HL-60 (cell line): ENCODE data around the gene MRPL37.

ENCODE experiments used
- DNase-seq, 2 experiments: peaks; one replicate each; pipeline ENCODE4 v3.0.0-alpha.2; 2010 to 2020; ENCODE audit warnings: low read depth in 1 of 2, low spot score in 1 of 2
- H3K27ac ChIP-seq: fragments of 250-450 bp; sonication (Bioruptor Pico); replicated peaks from 2 replicates; pipeline ENCODE4 v1.5.1; 2020; ENCODE audit warnings: mild to moderate bottlenecking, moderate library complexity
- H3K27me3 ChIP-seq: fragments of 250-450 bp; sonication (Bioruptor Pico); 2 replicates; pipeline ENCODE4 v1.5.1; 2021; ENCODE audit warnings: mild to moderate bottlenecking, moderate library complexity; ENCODE audit not compliant: insufficient read depth, poor library complexity, severe bottlenecking
- H3K4me3 ChIP-seq: replicated peaks from 2 replicates; pipeline ENCODE4 v1.5.1; 2011; ENCODE audit warnings: mild to moderate bottlenecking, control low read depth, low read length; ENCODE audit not compliant: insufficient read depth
- GABPA ChIP-seq: IDR thresholded peaks from 2 replicates; pipeline ENCODE4 v1.6.1; 2012; ENCODE audit warnings: low read depth
- POLR2AphosphoS5 ChIP-seq: IDR thresholded peaks from 2 replicates; pipeline ENCODE4 v1.6.1; 2012; ENCODE audit warnings: low read depth
- SPI1 ChIP-seq: IDR thresholded peaks from 2 replicates; pipeline ENCODE4 v1.6.1; 2012; ENCODE audit warnings: low read depth, mild to moderate bottlenecking, borderline replicate concordance
- TF ChIP-seq, protein P1 (sequence below): IDR thresholded peaks from 2 replicates; pipeline ENCODE4 v1.6.1; 2012; ENCODE audit warnings: low read depth; ENCODE audit not compliant: insufficient replicate concordance
- TF ChIP-seq, protein P2 (sequence below): IDR thresholded peaks from one replicate; pipeline ENCODE4 v1.5.1; 2011; ENCODE audit warnings: low read length, control low read depth, inconsistent platforms; ENCODE audit not compliant: insufficient read depth

The MRPL37 gene

DNA sequence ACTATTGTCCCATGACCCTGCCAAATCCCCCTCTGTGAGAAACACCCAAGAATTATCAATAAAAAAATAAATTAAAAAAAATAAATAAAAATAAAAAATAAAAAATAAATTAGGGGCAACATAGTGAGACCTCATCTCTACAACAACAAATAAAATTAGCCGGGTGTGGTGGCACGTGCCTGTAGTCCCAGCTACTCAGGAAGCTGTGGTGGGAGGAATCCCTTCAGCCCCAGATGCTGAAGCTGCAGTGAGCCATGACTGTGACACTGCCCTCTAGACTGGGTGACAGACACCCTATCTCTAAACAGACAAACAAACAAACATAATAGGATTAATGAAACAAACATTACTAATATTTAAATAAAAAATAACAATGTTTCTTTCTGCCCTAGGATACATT, 34.3 kb downstream of the MRPL37 start:
- no peak for DNase-seq
- TF ChIP-seq, protein P1, sequence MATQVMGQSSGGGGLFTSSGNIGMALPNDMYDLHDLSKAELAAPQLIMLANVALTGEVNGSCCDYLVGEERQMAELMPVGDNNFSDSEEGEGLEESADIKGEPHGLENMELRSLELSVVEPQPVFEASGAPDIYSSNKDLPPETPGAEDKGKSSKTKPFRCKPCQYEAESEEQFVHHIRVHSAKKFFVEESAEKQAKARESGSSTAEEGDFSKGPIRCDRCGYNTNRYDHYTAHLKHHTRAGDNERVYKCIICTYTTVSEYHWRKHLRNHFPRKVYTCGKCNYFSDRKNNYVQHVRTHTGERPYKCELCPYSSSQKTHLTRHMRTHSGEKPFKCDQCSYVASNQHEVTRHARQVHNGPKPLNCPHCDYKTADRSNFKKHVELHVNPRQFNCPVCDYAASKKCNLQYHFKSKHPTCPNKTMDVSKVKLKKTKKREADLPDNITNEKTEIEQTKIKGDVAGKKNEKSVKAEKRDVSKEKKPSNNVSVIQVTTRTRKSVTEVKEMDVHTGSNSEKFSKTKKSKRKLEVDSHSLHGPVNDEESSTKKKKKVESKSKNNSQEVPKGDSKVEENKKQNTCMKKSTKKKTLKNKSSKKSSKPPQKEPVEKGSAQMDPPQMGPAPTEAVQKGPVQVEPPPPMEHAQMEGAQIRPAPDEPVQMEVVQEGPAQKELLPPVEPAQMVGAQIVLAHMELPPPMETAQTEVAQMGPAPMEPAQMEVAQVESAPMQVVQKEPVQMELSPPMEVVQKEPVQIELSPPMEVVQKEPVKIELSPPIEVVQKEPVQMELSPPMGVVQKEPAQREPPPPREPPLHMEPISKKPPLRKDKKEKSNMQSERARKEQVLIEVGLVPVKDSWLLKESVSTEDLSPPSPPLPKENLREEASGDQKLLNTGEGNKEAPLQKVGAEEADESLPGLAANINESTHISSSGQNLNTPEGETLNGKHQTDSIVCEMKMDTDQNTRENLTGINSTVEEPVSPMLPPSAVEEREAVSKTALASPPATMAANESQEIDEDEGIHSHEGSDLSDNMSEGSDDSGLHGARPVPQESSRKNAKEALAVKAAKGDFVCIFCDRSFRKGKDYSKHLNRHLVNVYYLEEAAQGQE: no peak
- no peak for TF ChIP-seq POLR2AphosphoS5
- no peak for TF ChIP-seq GABPA
- TF ChIP-seq, protein P2, sequence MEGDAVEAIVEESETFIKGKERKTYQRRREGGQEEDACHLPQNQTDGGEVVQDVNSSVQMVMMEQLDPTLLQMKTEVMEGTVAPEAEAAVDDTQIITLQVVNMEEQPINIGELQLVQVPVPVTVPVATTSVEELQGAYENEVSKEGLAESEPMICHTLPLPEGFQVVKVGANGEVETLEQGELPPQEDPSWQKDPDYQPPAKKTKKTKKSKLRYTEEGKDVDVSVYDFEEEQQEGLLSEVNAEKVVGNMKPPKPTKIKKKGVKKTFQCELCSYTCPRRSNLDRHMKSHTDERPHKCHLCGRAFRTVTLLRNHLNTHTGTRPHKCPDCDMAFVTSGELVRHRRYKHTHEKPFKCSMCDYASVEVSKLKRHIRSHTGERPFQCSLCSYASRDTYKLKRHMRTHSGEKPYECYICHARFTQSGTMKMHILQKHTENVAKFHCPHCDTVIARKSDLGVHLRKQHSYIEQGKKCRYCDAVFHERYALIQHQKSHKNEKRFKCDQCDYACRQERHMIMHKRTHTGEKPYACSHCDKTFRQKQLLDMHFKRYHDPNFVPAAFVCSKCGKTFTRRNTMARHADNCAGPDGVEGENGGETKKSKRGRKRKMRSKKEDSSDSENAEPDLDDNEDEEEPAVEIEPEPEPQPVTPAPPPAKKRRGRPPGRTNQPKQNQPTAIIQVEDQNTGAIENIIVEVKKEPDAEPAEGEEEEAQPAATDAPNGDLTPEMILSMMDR: no peak
- no peak for TF ChIP-seq SPI1
- Histone ChIP-seq H3K27me3 (no peaks in the 10 kb centered on the region), H3K4me3 (no peak overlapping the region), H3K27ac (no peak overlapping the region)

DNA sequence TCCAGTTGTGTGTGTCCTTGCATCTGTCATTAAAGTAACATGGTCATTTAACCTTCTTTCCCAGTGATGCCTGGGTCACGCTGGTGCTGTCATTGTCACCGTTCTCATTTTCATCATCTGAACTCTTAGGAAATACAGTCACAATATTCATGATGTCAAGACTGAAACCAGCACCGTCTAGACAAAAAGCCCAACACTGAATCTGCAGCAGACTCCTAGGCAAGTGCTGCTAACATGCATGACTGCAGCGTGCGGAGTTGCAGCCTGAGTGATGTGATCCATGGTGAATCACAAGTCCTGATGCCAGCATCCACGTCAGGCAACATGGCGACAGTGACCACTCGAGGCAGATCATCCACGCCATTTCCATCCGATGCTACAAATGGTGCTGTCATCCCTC, 37.6 kb downstream of the MRPL37 start:
- Histone ChIP-seq H3K4me3 (no peak overlapping the region), H3K27me3 (no peaks in the 10 kb centered on the region), H3K27ac (no peak overlapping the region)
- no peak for DNase-seq
- TF ChIP-seq, protein P1: no peak
- TF ChIP-seq, protein P2: no peak
- TF ChIP-seq POLR2AphosphoS5 (no peak), GABPA (no peak), SPI1 (no peak)

DNA sequence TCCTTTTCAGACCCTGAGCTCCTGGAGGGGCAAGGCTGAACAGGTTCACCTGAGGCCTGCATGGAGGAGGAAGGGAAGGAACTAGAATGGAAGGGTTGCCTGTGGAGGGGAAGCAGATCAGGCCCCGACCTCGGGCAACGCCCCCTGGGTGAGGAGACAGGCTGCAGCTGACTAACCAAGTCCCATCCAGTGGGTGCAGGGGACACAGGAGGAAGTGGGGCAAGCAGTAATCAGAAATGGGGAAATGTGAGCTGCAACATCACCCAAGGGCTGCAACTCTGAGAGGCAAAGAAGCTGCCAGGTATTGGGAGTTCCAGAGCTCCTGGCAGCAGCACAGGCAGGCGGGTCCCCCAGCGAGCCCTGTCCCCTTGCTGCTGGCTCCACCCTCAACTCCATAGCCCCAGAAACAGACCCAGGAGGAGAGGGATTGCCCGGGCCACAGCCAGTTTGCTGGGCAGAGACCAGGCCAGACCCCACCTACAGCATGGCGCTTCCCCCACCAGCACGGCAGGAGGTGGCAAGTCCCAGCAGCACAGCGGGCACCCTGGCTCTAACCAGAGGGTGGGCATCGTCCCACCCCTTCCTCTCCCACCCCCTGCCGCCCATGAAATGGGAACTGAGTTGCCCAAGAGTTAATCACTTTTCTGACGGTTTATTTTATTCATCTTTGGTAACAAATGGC, 38.5 kb downstream of the MRPL37 start:
- Histone ChIP-seq H3K27ac (peak overlapping the region; percentile 56), H3K4me3 (no peak overlapping the region), H3K27me3 (no peaks in the 10 kb centered on the region)
- DNase-seq: peak; percentile 62 to 94
- TF ChIP-seq SPI1 (peak; percentile 96), POLR2AphosphoS5 (peak; percentile 47; the same call in 1 of the 2 replicates)
- TF ChIP-seq, protein P2: no peak

DNA sequence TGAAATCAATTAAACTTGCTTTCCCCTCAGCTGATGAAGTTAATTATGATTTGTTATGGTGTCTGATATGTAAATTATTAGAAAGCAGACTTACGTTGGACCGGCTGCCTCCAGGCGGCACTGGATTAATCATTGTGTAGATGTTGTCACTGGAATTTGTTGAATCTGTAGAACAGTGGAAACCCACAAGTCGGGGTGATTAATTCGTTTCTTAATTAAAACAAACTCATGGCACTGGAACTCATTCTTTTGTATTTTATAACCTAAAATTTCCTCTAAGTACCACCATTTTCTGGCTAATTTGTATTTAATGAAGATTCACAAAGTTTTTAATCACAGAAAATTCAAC, 39.0 kb downstream of the MRPL37 start:
- no peak for TF ChIP-seq POLR2AphosphoS5
- TF ChIP-seq SPI1: no peak
- TF ChIP-seq, protein P2: no peak
- TF ChIP-seq GABPA: no peak
- TF ChIP-seq, protein P1: no peak
- DNase-seq: no peak
- Histone ChIP-seq H3K4me3 (no peak overlapping the region), H3K27ac (peak overlapping the region; percentile 56), H3K27me3 (no peaks in the 10 kb centered on the region)
